ENCODE data around the gene POLE4.

Gene POLE4

DNA sequence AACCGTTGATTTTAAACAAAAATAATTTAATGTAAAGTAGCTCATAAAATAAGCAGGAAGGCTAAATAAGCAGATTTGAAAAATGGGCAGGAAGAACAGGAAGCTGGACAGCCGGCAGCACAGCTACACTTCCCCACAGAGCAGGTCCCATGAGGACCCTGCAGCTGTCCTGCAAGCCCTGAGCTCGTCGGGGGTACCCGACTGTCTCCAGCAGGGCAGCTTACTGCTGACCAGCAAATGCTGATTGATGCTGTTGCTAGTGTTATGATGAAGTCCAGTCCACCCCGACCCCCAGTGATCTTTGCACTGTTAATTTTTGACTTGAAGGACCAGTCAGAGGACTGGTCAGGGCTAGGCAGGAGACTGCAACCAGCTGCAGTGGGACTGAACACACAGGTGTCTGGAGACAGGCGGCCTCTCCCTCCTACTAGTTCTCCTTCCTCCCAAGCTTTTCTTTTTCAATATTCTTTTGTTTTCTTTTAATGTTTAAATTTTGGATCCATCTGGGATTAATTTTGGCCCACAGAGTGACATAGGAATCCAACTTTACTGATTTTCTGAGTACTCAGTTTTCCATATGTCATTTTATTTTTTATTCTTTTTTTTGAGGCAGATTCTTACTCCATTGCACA, 27.7 kb downstream of the POLE4 start:
- no peak for DNase-seq (ENCODE audit: low read depth in 2 of 2)

DNA sequence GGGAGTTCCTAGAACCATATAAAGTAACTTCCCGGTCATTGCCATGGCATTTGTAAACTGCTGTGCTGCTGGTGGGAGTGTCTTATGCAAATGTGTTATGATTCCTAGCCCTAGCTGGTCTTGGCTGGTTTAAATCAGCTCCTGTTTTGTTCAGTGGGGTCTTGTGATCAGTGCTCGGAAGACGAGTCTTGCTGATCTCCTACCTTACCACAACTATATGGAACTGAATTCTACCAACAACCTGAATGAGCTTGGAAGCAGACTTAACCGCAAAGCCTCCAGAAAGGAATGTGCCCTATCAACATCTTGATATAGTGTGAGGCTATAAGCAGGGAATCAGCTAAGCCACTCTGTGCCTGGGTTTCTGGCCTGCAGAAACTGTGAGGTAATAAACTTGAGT, 33.5 kb downstream of the POLE4 start:
- DNase-seq (ENCODE audit: low read depth in 2 of 2) = no peak

DNA sequence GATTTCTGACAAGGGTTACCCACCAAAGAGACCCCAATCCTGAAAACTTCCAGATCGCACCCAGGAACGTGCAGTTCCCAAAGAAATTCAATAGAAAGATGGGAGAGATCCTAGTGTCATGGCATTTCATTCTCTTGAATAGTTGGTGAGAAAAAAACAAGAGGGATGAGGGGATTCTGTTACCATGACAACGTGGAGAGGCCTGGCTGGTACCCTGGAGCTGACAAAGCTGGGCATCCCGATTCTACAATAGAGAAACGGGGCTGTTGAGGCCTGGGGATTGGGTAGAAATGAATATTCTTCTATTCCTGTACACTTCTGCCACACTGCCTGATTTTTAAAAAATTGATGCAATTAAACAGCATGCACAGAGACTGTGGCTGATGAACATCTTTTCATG, 41.0 kb downstream of the POLE4 start:
- DNase-seq (ENCODE audit: low read depth in 2 of 2) = no peak

DNA sequence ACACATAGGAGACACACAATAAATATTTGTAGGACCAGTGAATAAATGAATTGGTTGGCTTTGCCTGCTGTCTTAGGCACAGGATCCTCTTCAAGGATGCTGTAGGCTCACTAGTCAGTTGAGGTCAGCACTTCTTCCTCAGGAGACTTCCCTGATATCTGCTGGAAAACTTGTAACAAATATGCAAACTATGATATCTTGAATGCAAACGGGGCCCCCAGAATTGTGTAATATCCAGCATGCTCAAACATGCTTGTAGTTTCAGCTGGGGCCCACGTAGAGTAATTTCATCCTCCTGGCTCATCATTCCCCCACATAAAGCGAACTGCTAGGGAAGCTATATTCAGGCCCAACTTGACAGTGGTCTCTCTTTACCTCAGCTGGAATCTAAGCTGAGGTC, 43.6 kb downstream of the POLE4 start:
- no peak for DNase-seq (ENCODE audit: low read depth in 2 of 2)

DNA sequence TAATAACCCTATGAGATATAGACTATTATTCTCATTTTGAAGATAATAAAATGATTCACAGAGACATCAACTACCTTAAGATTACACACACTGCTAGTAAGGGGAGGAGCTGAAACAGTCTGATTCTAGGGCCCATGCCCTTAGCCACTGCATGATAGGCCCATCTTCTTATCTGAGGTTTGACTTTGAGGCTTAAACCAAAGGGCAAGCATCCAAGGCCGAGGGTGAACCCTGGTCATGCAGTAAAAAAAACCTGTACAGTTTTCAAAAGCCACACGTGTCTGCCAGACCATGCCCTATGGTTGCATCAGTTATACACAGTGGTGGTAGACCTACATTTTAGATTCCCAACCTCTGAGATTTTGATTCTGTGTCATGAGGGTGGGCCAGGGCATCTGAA, 44.8 kb downstream of the POLE4 start:
- DNase-seq (ENCODE audit: low read depth in 2 of 2) = no peak

DNA sequence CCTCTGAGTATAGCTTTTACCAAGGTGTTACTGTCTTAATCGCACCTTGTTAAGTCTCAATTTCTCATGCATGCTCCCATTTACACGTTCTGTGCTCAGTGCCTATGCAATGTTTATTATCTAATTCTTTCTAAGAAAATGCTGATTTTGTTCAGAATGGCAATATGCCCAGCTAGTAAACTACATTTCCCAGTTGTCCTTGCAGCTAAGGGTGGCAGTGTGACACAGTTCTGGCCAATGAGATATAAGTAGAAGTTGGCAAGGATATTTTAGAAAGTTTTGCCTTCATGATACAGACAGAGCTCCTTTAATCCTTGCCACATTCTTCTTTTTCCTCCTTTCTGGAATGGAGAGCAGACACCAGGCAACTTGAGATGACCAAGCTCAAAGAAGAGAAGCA, 45.3 kb downstream of the POLE4 start:
- no peak for DNase-seq (ENCODE audit: low read depth in 2 of 2)

DNA sequence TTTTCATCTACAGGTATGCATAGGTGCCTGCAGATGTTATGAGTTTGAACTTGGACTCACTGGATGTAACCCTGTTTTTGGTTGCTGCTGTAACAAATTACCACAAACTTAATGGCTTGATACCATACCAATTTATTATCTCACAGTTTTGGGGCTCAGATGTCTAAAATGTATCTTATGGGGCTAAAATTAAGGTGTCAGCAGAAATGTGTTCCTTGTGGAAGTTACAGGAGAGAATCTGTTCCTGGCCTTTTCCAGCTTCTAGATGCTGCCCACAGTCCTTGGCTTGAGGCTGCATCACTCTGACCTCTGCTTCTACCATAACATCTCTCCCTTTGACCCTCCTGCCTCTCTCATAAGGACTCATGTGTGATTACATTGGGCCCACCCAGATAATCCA, 47.6 kb downstream of the POLE4 start:
- DNase-seq (ENCODE audit: low read depth in 2 of 2) = no peak

DNA sequence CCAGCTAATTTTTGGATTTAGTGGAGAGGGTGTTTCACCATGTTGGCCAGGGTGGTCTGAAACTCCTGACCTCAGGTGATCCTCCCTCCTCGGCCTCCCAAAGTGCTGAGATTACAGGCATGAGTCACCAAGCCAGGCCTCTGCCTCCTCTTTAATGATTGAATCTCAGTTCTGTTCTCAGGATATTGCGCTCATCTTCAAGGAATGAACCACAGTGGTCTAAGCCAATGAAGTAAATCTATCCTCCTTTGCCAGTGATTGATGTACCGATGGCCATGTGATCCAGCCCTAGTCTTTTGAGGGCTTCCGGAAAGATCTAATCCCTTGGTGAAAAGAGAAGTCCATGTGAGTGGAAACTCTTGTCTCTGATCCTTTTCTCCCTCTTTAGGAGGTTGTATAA, 48.6 kb downstream of the POLE4 start:
- DNase-seq (ENCODE audit: low read depth in 2 of 2) = no peak

DNA sequence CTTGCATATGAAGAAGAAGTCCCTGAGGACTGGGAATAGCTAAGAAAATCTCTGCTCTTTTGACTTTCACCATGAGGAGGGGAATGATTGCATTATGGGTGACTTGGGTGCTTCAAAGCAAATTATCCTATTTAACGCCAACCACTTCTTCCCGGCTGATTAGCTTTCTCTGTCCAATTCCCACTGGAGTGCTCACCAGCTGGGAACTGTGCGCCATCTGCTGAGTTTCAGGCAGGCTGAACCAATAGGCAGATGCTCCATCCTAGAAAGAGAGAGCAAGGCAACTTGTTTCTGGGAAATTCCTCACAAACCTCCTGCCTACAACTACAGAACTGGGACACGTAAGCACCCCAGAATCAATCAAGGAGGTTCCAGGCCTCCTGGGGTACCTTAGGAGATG, 49.4 kb downstream of the POLE4 start:
- no peak for DNase-seq (ENCODE audit: low read depth in 2 of 2)

DNA sequence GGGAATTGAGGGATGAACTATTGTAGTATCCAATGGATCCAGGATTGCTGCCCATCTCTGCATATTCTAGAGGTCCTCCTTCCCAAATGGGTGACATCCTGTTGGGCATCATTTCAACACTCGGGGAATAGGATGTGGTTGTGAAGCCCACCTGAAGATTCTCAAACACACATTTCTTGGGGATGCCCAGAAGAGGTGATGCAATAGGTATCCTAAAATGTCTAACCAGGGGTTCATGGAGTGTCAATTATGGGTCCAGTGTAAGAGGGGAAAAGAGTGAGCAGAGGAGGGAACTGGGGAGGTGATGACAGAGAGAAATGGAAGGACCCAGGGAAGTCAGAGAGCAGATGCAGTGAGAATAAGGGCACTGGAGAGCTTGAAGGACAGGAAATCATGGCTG, 52.1 kb downstream of the POLE4 start:
- DNase-seq (ENCODE audit: low read depth in 2 of 2) = no peak

DNA sequence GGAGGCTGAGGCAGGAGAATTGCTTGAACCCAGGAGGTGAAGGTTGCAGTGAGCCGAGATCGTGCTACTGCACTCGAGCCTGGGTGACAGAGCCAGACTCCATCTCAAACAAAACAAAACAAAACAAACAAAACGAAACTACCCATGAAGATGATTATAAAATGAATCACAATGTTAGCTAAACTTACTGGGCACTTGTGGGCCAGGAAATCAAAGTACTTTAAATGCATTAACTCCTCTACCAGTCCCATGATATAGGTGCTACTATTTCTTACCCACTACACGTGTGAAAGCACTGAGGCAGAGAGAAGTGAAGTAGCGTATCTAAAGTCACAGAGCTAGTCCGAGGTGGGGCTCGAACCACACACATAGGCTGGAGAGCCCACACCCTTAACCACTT, 53.6 kb downstream of the POLE4 start:
- DNase-seq (ENCODE audit: low read depth in 2 of 2) = no peak

DNA sequence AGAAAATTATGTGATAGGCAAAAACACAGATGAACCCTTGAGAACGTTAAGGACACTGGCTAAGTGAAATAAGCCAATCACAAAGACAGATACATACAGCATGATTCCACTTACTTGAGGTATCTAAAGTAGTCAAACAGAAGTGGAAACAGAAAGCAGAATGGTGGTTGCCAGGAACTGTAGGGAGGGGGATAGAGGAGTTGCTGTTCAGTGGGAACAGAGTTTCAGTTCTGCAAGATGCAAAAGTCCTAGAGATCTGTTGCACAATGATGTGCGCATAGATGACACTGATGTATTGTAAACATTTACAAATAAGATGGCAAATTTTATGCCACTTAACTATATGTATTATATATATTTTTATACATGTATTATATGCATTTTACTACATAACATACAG, 59.7 kb downstream of the POLE4 start:
- DNase-seq (ENCODE audit: low read depth in 2 of 2) = no peak

Measured in stimulated activated CD4-positive, alpha-beta T cell treated with anti-CD3 and anti-CD28 coated beads, Interleukin-1b, Interleukin-23, amount 100 ng/mL, for 1 hour (primary cell).